Placental epithelial cell (primary cell): ENCODE results near the gene MRTO4. TPM values are rescaled to one million over a fixed set of nuclear protein-coding genes. Genes with fewer than 3 reads are reported as not detected.

Experiments used
- small RNA-seq: library from RNA; depleted of rRNA; stranded (forward); fragments of <200 nt; gene quantifications from one replicate; pipeline ENCODE3, GENCODE V24; 2012
- total RNA-seq: library from RNA; depleted of rRNA; stranded (reverse); fragments of >200 nt; gene quantifications from 2 replicates; pipeline ENCODE4 v1.2.3, GENCODE V29; 2012

Gene MRTO4
- 13.3 and 17.2 TPM in 2 replicates for total RNA-seq

DNA sequence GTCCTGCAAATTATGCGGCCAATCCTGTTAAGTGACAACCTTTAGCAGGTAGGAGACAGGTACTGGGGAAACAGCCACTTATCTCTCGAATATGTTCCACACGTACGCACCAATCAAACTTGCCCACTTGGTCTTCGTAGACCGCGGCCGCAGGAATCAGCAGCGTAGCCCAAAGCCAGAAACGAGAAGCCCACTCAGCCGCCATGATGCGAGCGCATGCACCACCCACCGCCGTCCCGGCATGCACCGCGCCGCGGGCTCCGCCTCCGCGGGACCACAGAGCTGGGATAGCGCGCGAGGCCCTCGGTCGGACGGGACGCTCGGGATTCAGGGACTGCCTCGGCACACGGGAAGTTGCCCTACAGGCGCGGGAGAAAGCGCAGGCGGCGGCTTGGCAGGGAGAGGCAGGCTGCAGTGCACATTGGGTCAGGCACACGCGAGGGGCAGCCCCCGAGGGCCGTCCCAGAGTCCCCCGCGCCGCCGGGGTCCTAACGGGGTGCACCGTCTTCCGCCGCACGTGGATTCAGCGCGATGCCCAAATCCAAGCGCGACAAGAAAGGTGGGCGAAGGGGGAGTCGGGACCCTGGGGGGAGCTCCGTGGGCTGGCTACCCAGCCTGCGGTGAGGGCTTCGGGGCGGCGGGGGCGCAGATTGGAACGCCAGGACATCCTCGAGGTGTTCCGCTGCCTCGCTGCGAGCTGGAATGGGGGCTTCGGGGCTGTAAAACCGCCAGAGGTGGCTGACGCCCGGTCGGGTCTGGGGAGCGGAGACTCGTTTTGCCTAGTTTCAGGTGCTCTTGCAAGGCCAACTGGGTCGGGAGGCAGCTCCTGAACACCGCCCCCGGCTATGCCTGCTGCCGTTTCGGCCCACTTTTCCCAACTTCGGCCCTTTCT, at the start of gene MRTO4, which contains the start of gene EMC1:
MRTO4 (plus strand) TSS at position 501 of the 892 bp plus-strand sequence; CDS start at position 532, 31 bp downstream.
EMC1 (minus strand) TSS at position 220 of the 892 bp plus-strand sequence; CDS start at position 205, 15 bp downstream.

DNA sequence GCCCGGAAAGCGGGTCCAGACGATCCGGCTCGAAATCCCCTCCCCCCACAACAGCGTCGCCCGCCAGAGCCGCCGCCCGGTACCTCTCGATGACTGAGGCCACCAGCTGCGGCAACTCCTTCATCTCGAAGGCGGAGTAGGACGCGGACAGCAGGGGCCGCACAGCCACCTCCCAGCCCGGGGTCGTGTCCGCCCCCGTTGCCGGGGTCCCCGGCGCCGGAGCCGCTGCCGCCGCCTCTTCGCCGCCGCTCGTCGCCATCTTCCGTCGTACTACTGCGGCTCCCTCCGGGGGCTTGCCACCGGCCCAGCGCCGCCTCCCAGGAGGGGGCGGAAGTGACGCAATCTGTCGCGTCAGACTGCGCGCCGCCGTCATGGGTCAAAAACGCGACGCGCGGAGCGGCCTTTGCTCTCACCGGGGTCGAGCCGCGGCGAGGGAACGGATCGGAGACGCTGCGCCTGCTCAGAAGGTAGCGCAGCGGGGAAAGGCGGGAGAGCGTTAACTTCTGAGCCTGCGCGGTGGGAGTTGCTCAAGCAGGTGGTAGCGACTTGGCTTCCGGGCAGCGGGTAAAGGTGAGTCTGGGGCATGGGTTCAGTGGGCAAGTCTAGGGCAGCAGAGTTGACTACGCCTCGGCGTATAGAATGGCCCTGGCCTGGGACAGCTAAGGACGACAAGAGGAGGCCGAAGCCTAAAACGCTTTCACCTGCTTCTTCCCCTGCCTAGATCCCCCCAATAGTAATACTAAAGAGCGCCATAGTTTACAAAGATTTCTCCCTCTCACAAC, 41.4 kb upstream of the MRTO4 start, which contains the start of gene UBR4:
UBR4 (minus strand) TSS at position 277 of the 782 bp plus-strand sequence; CDS start at position 259, 18 bp downstream.

DNA sequence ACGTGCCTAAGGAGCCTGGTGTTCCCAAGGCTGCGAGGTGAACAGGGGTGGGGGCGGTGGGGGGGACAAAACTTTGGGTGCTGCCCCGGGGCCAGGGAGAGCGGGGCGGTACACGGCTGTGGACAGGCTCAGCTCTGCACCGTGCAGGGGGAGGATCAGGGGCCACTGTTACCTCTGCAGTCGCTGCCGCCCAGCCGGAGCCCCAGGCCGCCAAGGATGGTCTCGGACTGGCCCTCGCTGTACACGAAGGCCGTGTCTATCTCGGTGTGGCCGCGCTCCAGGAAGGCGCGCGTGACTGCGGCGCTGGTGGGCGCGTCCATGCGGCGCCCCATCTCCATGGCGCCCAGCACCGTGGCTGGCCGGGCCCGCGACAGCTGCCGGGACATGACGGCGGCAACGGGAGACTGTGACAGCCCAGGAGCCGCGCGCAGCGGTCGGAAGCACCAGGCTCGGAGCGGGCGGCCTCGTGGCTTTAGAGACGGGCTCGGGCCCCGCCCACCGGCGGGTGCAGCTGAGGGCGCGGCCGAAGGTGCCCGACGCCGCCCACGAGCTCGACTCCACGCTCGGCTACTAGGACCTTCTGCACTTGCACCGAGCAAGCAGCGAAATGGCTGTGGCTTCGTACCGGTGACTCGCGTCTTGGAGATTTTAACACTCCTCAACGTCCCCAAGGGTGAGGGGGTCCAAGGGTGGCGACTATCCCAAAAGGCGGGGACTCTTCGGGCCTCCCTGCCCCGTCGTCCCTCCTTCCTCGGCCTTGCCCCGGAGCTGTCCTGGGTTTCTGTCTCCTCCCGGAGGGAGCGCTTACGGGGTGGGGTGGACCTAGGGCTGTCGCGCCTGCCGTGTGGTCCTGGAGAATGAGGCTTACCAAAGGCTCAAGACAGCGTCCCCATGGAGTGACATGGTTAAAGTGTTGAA, 37.0 kb downstream of the MRTO4 start, which contains the start of gene AKR7A3:
AKR7A3 (minus strand) TSS at position 447 of the 918 bp plus-strand sequence; CDS start at position 386, 61 bp downstream.

Small RNA genes within 50 kb of the gene (small RNA-seq; reads per million reads assigned to genes)
- not detected for gene RNU6-1099P

Other genes starting within 250 kb of the MRTO4 start
- gene UBR4, start 41.5 kb upstream of the MRTO4 start, total RNA-seq = 116 and 131 TPM in 2 replicates
- 42.0 and 81.1 TPM in 2 replicates for gene EMC1, start 281 bp upstream of the MRTO4 start, total RNA-seq
- gene AKR7A3, start 37.0 kb downstream of the MRTO4 start, total RNA-seq = 0.11 and 0.79 TPM in 2 replicates
- 55.0 and 72.8 TPM in 2 replicates for gene AKR7A2, start 60.3 kb downstream of the MRTO4 start, total RNA-seq
- gene SLC66A1, start 60.5 kb downstream of the MRTO4 start, total RNA-seq = 24.7 and 24.8 TPM in 2 replicates
- 95.8 and 153 TPM in 2 replicates for gene CAPZB, start 233.7 kb downstream of the MRTO4 start, total RNA-seq